Transverse colon (tissue), 4 donors: ENCODE data around the gene CCDC60. TPM values are rescaled to one million over a fixed set of nuclear protein-coding genes. Genes with fewer than 3 reads are reported as not detected.
A peak's percentile ranks its signal among the peaks of the same experiment; 100 is the strongest.

Experiments
- DNase-seq: peaks from one replicate; pipeline ENCODE4 v3.0.0-alpha.2; 2019
- H3K27ac ChIP-seq, 4 donors: fragments of 200-600 bp; sonication (generic); 2 replicates each; pipeline ENCODE4 v1.5.1; 2016 to 2018; ENCODE audit warnings: inconsistent platforms in 4 of 4
- H3K27me3 ChIP-seq: fragments of 200-600 bp; sonication (generic); 2 replicates; pipeline ENCODE4 v1.5.1; 2017; ENCODE audit warnings: inconsistent platforms
- H3K36me3 ChIP-seq, 4 donors: fragments of 200-600 bp; sonication (generic); 2 replicates each; pipeline ENCODE4 v1.5.1; 2017 to 2019; ENCODE audit warnings: inconsistent platforms in 4 of 4
- H3K4me1 ChIP-seq, 4 donors: fragments of 200-600 bp; sonication (generic); 2 replicates each; pipeline ENCODE4 v1.5.1; 2017 to 2020; ENCODE audit warnings: inconsistent platforms in 4 of 4
- H3K4me3 ChIP-seq, 4 donors: fragments of 200-600 bp; sonication (generic); 1 replicate in 1 of 4; 2 replicates in 3 of 4; pipeline versions ENCODE4 v1.5.1 to v1.6.1; 2017 to 2019; ENCODE audit warnings: inconsistent platforms in 4 of 4
- H3K9me3 ChIP-seq, 2 donors: fragments of 200-600 bp; sonication (generic); 2 replicates each; pipeline ENCODE4 v1.5.1; 2017 to 2019; ENCODE audit warnings: inconsistent platforms in 2 of 2
- EP300 ChIP-seq: sonication (generic); formaldehyde crosslinking; IDR thresholded peaks from one replicate; pipeline ENCODE4 v1.6.1; 2017; ENCODE audit warnings: antibody characterized with exemption, low read depth
- POLR2A ChIP-seq: fragments of 450-650 bp; IDR thresholded peaks from one replicate; pipeline ENCODE4 v1.6.1; 2016; ENCODE audit warnings: antibody characterized with exemption, mild to moderate bottlenecking, moderate library complexity
- POLR2AphosphoS5 ChIP-seq, 3 donors: sonication (generic); formaldehyde crosslinking; IDR thresholded peaks; one replicate each; pipeline ENCODE4 v1.6.1; 2016; ENCODE audit warnings: antibody characterized with exemption in 3 of 3
- WGBS, 2 donors: methylation state at CpG; one replicate each; pipeline ENCODE4 v1.1.5; 2018; ENCODE audit warnings: low coverage in 1 of 2; 5-methylcytosine and 5-hydroxymethylcytosine counted together
- in situ Hi-C, 4 donors: fragments of 200-750 bp; cut with MboI; loops; one replicate each; pipeline versions ENCODE4 v1.15.0 to v1.15.1; 2017; ENCODE audit warnings: low sequenced_read_pairs in 3 of 4, low pct_ligation_motif_present in 1 of 4, low pct_unique_long_range_greater_than_20kb in 1 of 4
- intact Hi-C: fragments of 100-400 bp; cut with DNase I; formaldehyde crosslinking; loops from one replicate; pipeline ENCODE4 v1.15.1; 2023; ENCODE audit warnings: low total_unique reads
- total RNA-seq, 4 donors: library from RNA; depleted of rRNA; stranded (reverse); fragments of >200 nt; gene quantifications; one replicate each; pipeline ENCODE4 v1.1.0, GENCODE V29; 2016
- TF ChIP-seq, protein P1 (sequence below), 5 experiments: fragments of 200-600 bp in 3 of 5; fragments of 450-650 bp in 2 of 5; sonication (generic) in 3 of 5; IDR thresholded peaks; 1 replicate in 2 of 5; 2 replicates in 3 of 5; pipeline ENCODE4 v1.5.1; 2016 to 2017; ENCODE audit warnings: antibody characterized with exemption in 5 of 5, inconsistent platforms in 3 of 5, mild to moderate bottlenecking in 2 of 5, moderate library complexity in 1 of 5

CCDC60 gene
- total RNA-seq, 4 donors from 2014 or later: 0.68 to 2.6 (median 2.4) TPM; not detected in 1

DNA sequence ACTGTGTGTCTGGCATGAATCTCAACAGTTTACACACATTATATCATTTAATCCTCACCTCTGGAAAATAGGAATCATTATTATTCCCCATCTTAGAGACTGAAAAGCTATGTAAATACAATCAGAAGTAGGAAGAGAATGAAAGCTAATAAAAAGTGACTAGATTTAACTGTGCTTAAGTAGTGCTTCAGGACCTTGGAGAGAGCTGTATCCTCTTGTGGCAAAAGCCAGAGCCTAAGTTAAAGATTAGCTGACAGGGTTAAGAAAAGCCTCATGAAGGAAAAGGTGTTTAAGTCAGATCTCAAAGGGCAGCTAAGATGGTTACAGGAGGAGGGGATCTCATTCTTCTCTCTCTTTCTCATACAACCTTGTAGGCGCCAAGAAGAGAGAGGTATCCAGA is 193.7 kb downstream of the CCDC60 start:
- Histone ChIP-seq H3K27ac (no peak overlapping the region), H3K36me3 (no peaks in the 10 kb centered on the region), H3K4me3 (no peak overlapping the region), H3K27me3 (no peaks in the 10 kb centered on the region), H3K4me1 (no peaks in the 10 kb centered on the region), H3K9me3 (no peaks in the 10 kb centered on the region)
- in situ Hi-C loops: loop anchor here in 2 of 4 donors (25.0 kb wide), 2 partner anchors 416 to 541 kb away; partner anchors contain the start of gene SRRM4 (in 1 of the 2)
- TF ChIP-seq EP300 (no peak), POLR2AphosphoS5 (IDR thresholded peaks at IDR 0.05) (no peak), POLR2A (no peak)
- TF ChIP-seq, protein P1, sequence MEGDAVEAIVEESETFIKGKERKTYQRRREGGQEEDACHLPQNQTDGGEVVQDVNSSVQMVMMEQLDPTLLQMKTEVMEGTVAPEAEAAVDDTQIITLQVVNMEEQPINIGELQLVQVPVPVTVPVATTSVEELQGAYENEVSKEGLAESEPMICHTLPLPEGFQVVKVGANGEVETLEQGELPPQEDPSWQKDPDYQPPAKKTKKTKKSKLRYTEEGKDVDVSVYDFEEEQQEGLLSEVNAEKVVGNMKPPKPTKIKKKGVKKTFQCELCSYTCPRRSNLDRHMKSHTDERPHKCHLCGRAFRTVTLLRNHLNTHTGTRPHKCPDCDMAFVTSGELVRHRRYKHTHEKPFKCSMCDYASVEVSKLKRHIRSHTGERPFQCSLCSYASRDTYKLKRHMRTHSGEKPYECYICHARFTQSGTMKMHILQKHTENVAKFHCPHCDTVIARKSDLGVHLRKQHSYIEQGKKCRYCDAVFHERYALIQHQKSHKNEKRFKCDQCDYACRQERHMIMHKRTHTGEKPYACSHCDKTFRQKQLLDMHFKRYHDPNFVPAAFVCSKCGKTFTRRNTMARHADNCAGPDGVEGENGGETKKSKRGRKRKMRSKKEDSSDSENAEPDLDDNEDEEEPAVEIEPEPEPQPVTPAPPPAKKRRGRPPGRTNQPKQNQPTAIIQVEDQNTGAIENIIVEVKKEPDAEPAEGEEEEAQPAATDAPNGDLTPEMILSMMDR (IDR thresholded peaks at IDR 0.05): no peak
- 33 to 60% methylated on average over 1 of the region's 1 CpG for WGBS, 2 donors
- intact Hi-C loops: no loop called here
- no peak for DNase-seq

DNA sequence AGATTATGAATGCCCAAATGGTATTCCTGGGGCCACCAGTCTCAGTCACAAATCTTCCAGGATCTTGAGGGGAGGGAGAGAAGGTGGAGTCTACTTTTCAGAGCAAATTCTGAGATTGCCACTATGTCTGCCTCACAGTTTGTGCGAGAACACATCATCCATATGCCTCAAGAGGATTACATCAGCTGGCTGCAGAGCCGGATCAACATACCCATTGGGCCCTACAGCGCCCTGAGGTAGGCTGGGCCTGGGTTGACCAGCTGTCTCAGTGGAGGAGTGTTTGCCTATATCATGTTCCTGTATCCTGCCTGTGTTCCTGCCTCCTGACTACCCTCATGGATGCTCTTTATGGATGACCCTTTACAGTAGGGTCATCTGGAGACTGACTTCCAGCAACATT is 205.9 kb downstream of the CCDC60 start:
- 86% methylated on average over 3 of the region's 3 CpGs; no CpG with 5 or more reads in 1 of the 2 donors for WGBS, 2 donors
- in situ Hi-C loops (loop anchor here in 2 of 4 donors (25.0 kb wide), 2 partner anchors 428 to 553 kb away; partner anchors contain the start of gene SRRM4 (in 1 of the 2)), intact Hi-C loops (loop anchor here (10.0 kb wide), 2 partner anchors 426 to 556 kb away; partner anchors contain the start of gene SRRM4)
- Histone ChIP-seq H3K27ac (no peak overlapping the region), H3K4me1 (no peaks in the 10 kb centered on the region), H3K9me3 (no peaks in the 10 kb centered on the region), H3K4me3 (no peak overlapping the region), H3K27me3 (no peaks in the 10 kb centered on the region), H3K36me3 (no peaks in the 10 kb centered on the region)
- TF ChIP-seq POLR2A: no peak
- TF ChIP-seq EP300: no peak
- TF ChIP-seq POLR2AphosphoS5 (IDR thresholded peaks at IDR 0.05): no peak
- TF ChIP-seq, protein P1 (IDR thresholded peaks at IDR 0.05): no peak
- no peak for DNase-seq

DNA sequence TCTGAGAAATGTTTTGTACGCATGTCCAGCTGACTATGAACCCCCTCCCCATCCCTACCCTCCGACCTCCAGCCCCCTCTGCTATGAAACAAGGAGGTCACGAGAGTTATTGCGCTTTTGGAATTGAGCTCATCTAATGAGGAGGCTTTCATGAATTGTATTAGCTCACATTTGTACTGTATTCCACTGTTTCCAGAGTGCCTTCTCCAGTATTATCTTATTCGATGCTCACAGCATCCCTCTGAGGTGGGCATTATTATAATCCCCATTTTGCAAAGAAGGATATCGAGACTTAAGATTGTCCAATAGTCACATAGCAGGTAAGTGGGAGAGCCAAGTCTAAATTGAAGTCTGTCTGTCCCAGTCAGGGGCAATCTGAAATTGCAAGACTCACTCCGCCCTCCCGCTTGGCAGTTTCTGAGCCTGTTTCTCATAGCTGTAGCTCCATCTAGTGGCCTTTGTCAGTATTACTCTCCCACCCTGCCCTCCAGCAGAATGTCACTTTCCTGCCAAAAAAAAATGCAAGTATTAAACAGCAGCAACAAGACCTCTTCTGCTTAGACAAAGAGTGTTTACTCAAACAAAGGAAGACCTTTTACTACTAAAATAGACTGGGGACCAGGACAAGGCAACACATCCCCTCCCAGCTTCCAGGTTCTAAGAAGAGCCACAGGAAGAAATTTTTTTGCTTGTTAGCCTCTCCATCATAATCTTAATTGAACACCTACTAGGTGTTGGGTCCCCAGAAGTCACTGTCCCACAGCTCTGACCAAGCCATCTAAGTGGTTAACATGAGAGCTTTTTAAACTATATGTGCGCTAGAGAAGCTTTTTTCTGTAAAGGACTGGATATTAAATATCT is 210.5 kb downstream of the CCDC60 start:
- Histone ChIP-seq H3K27me3 (peaks cover 3% of the 10 kb centered on the region), H3K4me3 (no peak overlapping the region), H3K27ac (no peak overlapping the region), H3K9me3 (no peaks in the 10 kb centered on the region), H3K4me1 (no peaks in the 10 kb centered on the region), H3K36me3 (no peaks in the 10 kb centered on the region)
- 42 to 63% methylated on average over 5 to 9 of the region's 9 CpGs for WGBS, 2 donors
- in situ Hi-C loops: loop anchor here in 2 of 4 donors (25.0 kb wide), 2 partner anchors 433 to 558 kb away; partner anchors contain the start of gene SRRM4 (in 1 of the 2)
- intact Hi-C loops: loop anchor here (10.0 kb wide), 2 partner anchors 430 to 560 kb away; partner anchors contain the start of gene SRRM4
- TF ChIP-seq, protein P1 (IDR thresholded peaks at IDR 0.05): peak; percentile 72 to 83 (median 77)
- no peak for TF ChIP-seq POLR2AphosphoS5 (IDR thresholded peaks at IDR 0.05)
- no peak for TF ChIP-seq EP300
- DNase-seq: peak; percentile 50

DNA sequence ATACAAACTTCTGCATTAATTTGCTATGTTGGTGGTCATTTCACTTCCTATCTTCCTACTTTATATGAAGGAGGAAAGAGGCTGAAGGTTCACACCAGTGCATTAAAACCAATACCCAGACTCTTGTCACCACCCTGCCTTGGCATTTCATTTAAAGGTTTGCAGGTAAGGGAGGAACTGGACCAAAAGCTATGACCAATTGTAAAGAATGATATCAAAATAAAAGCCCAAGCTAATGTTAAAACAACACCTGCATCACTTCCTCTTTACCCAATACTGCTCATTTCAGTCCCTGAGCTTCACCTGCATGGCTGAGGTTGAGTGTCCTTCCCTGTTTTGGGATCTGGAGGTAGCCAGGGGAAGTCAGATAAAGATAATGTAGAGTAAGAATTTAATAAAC is 211.8 kb downstream of the CCDC60 start:
- intact Hi-C loops: loop anchor here (10.0 kb wide), 2 partner anchors 432 to 562 kb away; partner anchors contain the start of gene SRRM4

More for the DNA sequence above, 211.8 kb downstream of the CCDC60 start:
- H3K9me3 ChIP-seq: no peaks in the 10 kb centered on the region
- H3K4me1 ChIP-seq: no peaks in the 10 kb centered on the region
- H3K27ac ChIP-seq: no peak overlapping the region
- no peak for DNase-seq
- H3K4me3 ChIP-seq: no peak overlapping the region
- no peak for TF ChIP-seq POLR2AphosphoS5 (IDR thresholded peaks at IDR 0.05)
- TF ChIP-seq, protein P1 (IDR thresholded peaks at IDR 0.05): no peak
- no peak for TF ChIP-seq EP300
- TF ChIP-seq POLR2A: no peak
- no peaks in the 10 kb centered on the region for H3K36me3 ChIP-seq
- H3K27me3 ChIP-seq: peaks cover 3% of the 10 kb centered on the region
- in situ Hi-C loops: loop anchor here in 2 of 4 donors (25.0 kb wide), 2 partner anchors 434 to 559 kb away; partner anchors contain the start of gene SRRM4 (in 1 of the 2)
